ENCODE results near the gene SLC37A4. TPM values are rescaled to one million over a fixed set of nuclear protein-coding genes. Genes with fewer than 3 reads are reported as not detected.

Gene SLC37A4
- polyA plus RNA-seq, 1 of the 3 experiments (the other 2 are of a cell fraction) = 21.8 TPM

DNA sequence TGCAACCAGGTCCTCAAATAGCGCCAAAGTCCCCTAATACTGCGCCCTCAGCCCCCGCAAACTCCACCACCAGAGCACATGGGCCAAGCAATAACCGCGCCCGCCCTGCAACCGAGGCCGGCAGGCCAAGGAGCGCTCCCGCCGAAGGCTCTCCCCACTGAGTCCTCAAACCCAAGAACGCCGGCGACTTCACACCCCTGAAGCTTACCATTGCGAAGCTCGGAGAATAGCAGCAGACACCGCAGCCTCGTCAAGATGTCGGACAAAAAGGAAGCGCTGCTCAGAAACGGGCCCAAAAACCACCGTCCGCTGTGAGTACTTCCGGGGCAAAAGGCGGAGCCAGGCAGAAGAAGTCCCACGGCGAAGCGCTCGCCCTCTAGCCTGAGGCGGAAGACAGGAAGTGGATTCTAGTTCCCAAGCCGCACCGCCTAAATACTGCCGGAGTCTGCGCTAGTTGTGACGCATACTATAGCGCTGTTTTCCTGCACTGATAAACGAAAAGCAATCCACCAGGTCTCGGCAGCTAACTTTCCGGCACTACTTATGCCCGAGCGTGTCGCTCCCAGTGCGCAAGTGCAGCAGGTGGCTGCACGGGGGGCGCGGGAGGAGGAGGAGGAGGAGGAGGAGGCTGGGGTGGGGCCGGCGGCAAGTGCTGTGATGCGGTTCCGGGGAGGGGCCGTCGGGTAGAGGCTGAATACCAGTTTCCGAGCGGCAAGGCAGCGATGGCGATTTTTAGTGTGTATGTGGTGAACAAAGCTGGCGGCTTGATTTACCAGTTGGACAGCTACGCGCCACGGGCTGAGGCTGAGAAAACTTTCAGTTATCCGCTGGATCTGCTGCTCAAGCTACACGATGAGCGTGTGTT lies 12.4 kb downstream of the SLC37A4 start, which contains the start of the genes RPS25 and TRAPPC4:
TSS of gene RPS25 (minus strand) at position 270 of the 865 bp plus-strand sequence. CDS start at position 211, 59 bp downstream.
TSS of gene TRAPPC4 (plus strand) at position 693 of the 865 bp plus-strand sequence. CDS start at position 723, 30 bp downstream.
- Histone ChIP-seq H3K79me2 (ENCODE audit: insufficient read depth) (peaks cover 86% of the 10 kb centered on the region), H3K27ac (ENCODE audit: low read depth in 2 of 2, low read length in 1 of 2) (peak within 1 kb of the TSS; percentile 92), H3K9ac (peak within 1 kb of the TSS; percentile 95), H2AFZ (ENCODE audit: low read depth) (peak within 1 kb of the TSS; percentile 91), H4K20me1 (ENCODE audit: insufficient read depth) (peaks cover 16% of the 10 kb centered on the region), H3K4me3 (ENCODE audit: low read depth in 2 of 2, low read length in 1 of 2) (peak within 1 kb of the TSS; percentile 69 to 97), H3K9me2 (no peaks in the 10 kb centered on the region), H3K4me1 (ENCODE audit: control insufficient read depth in 1 of 2, insufficient read depth in 2 of 2, low read depth in 1 of 2, low read length in 1 of 2) (peaks cover 15 to 22% of the 10 kb centered on the region in 2 experiments), H3K9me3 (no peaks in the 10 kb centered on the region), H3K27me3 (ENCODE audit: insufficient read depth) (no peaks in the 10 kb centered on the region), H3K36me3 (replicated peaks in 1 of 2; ENCODE audit: control insufficient read depth in 1 of 2, insufficient read depth in 2 of 2, low read length in 1 of 2) (peaks cover 46 to 54% of the 10 kb centered on the region in 2 experiments), H3K4me2 (peak within 1 kb of the TSS; percentile 91), H3F3A (replicated peaks; ENCODE audit: insufficient read depth) (peaks cover 37% of the 10 kb centered on the region)
- ChIA-PET CTCF (interaction anchor here (0.6 to 4.2 kb wide), 5 partner anchors 10 to 328 kb away, joined by 3 to 16 read pairs (median 3); partner anchors contain the start of gene SLC37A4), POLR2A (interaction anchor here (0.6 to 2.3 kb wide), 8 partner anchors 9 to 204 kb away, joined by 3 to 13 read pairs (median 3); partner anchors contain the start of genes HYOU1, SLC37A4 and VPS11)
- DNase-seq = peak; percentile 92
- under 1% methylated on average over 26 of the region's 63 CpGs for WGBS (ENCODE audit: low lambda C conversion rate)
- TF ChIP-seq, protein P1, sequence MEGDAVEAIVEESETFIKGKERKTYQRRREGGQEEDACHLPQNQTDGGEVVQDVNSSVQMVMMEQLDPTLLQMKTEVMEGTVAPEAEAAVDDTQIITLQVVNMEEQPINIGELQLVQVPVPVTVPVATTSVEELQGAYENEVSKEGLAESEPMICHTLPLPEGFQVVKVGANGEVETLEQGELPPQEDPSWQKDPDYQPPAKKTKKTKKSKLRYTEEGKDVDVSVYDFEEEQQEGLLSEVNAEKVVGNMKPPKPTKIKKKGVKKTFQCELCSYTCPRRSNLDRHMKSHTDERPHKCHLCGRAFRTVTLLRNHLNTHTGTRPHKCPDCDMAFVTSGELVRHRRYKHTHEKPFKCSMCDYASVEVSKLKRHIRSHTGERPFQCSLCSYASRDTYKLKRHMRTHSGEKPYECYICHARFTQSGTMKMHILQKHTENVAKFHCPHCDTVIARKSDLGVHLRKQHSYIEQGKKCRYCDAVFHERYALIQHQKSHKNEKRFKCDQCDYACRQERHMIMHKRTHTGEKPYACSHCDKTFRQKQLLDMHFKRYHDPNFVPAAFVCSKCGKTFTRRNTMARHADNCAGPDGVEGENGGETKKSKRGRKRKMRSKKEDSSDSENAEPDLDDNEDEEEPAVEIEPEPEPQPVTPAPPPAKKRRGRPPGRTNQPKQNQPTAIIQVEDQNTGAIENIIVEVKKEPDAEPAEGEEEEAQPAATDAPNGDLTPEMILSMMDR (IDR thresholded peaks at IDR 0.05) = no peak; the same call in 1 of the 2 replicates
- no peak for TF ChIP-seq EZH2phosphoT487 (IDR thresholded peaks at IDR 0.05; ENCODE audit: borderline replicate concordance, low read depth)
- TF ChIP-seq, protein P2, sequence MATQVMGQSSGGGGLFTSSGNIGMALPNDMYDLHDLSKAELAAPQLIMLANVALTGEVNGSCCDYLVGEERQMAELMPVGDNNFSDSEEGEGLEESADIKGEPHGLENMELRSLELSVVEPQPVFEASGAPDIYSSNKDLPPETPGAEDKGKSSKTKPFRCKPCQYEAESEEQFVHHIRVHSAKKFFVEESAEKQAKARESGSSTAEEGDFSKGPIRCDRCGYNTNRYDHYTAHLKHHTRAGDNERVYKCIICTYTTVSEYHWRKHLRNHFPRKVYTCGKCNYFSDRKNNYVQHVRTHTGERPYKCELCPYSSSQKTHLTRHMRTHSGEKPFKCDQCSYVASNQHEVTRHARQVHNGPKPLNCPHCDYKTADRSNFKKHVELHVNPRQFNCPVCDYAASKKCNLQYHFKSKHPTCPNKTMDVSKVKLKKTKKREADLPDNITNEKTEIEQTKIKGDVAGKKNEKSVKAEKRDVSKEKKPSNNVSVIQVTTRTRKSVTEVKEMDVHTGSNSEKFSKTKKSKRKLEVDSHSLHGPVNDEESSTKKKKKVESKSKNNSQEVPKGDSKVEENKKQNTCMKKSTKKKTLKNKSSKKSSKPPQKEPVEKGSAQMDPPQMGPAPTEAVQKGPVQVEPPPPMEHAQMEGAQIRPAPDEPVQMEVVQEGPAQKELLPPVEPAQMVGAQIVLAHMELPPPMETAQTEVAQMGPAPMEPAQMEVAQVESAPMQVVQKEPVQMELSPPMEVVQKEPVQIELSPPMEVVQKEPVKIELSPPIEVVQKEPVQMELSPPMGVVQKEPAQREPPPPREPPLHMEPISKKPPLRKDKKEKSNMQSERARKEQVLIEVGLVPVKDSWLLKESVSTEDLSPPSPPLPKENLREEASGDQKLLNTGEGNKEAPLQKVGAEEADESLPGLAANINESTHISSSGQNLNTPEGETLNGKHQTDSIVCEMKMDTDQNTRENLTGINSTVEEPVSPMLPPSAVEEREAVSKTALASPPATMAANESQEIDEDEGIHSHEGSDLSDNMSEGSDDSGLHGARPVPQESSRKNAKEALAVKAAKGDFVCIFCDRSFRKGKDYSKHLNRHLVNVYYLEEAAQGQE (IDR thresholded peaks at IDR 0.05; ENCODE audit: low read depth, low read length) = peak; percentile 42; the same call in 1 of the 2 replicates
- TF ChIP-seq NRF1 (IDR thresholded peaks at IDR 0.05; ENCODE audit: low read depth, low read length) = peak; percentile 71
- TF ChIP-seq, protein P3, sequence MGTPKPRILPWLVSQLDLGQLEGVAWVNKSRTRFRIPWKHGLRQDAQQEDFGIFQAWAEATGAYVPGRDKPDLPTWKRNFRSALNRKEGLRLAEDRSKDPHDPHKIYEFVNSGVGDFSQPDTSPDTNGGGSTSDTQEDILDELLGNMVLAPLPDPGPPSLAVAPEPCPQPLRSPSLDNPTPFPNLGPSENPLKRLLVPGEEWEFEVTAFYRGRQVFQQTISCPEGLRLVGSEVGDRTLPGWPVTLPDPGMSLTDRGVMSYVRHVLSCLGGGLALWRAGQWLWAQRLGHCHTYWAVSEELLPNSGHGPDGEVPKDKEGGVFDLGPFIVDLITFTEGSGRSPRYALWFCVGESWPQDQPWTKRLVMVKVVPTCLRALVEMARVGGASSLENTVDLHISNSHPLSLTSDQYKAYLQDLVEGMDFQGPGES (IDR thresholded peaks at IDR 0.05; ENCODE audit: low read depth, low read length) = no peak
- TF ChIP-seq NFIC (IDR thresholded peaks at IDR 0.05; ENCODE audit: borderline replicate concordance) = no peak
- TF ChIP-seq SMC3 (IDR thresholded peaks at IDR 0.05; ENCODE audit: low read depth, low read length) = no peak
- TF ChIP-seq TAF1 (IDR thresholded peaks at IDR 0.05; ENCODE audit: borderline replicate concordance, low read depth, low read length) = peak; percentile 96
- no peak for TF ChIP-seq RXRA (IDR thresholded peaks at IDR 0.05; ENCODE audit: borderline replicate concordance, low read depth)
- TF ChIP-seq, protein P4, sequence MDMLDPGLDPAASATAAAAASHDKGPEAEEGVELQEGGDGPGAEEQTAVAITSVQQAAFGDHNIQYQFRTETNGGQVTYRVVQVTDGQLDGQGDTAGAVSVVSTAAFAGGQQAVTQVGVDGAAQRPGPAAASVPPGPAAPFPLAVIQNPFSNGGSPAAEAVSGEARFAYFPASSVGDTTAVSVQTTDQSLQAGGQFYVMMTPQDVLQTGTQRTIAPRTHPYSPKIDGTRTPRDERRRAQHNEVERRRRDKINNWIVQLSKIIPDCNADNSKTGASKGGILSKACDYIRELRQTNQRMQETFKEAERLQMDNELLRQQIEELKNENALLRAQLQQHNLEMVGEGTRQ (IDR thresholded peaks at IDR 0.05; ENCODE audit: borderline replicate concordance, low read depth, low read length) = no peak
- TF ChIP-seq, protein P5, sequence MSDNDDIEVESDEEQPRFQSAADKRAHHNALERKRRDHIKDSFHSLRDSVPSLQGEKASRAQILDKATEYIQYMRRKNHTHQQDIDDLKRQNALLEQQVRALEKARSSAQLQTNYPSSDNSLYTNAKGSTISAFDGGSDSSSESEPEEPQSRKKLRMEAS (IDR thresholded peaks at IDR 0.05; ENCODE audit: low read depth) = peak; percentile 92
- no peak for TF ChIP-seq FOXJ3 (CRISPR knock-in tag; IDR thresholded peaks at IDR 0.05)
- TF ChIP-seq GABPA (IDR thresholded peaks at IDR 0.05; ENCODE audit: low read depth) = peak; percentile 97
- peak; percentile 94 for TF ChIP-seq POLR2AphosphoS5 (IDR thresholded peaks at IDR 0.05; ENCODE audit: low read depth, low read length)
- TF ChIP-seq ELF1 (IDR thresholded peaks at IDR 0.05) = peak; percentile 90
- TF ChIP-seq, protein P6, sequence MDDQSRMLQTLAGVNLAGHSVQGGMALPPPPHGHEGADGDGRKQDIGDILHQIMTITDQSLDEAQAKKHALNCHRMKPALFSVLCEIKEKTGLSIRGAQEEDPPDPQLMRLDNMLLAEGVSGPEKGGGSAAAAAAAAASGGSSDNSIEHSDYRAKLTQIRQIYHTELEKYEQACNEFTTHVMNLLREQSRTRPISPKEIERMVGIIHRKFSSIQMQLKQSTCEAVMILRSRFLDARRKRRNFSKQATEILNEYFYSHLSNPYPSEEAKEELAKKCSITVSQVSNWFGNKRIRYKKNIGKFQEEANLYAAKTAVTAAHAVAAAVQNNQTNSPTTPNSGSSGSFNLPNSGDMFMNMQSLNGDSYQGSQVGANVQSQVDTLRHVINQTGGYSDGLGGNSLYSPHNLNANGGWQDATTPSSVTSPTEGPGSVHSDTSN (IDR thresholded peaks at IDR 0.05) = no peak
- no peak for TF ChIP-seq MEF2A (IDR thresholded peaks at IDR 0.05; ENCODE audit: borderline replicate concordance, low read depth)
- TF ChIP-seq MXI1 (IDR thresholded peaks at IDR 0.05; ENCODE audit: low read depth, low read length) = peak; percentile 52
- TF ChIP-seq FOXM1 (IDR thresholded peaks at IDR 0.05; ENCODE audit: low read depth) = no peak
- TF ChIP-seq YY1 (IDR thresholded peaks at IDR 0.05; ENCODE audit: low read depth) = peak; percentile 89
- 0 out of 4 replicates have a peak, but pooled peaks of 1 of the 2 experiments have one; percentile 25 for TF ChIP-seq EP300 (IDR thresholded peaks at IDR 0.05; ENCODE audit: borderline replicate concordance in 1 of 2, low read depth in 1 of 2, low read length in 1 of 2)
- TF ChIP-seq SIN3A (IDR thresholded peaks at IDR 0.05; ENCODE audit: borderline replicate concordance, low read depth, low read length) = peak; percentile 42; the same call in 1 of the 2 replicates
- TF ChIP-seq TCF12 (IDR thresholded peaks at IDR 0.05) = peak; percentile 15; the same call in 1 of the 2 replicates
